Measurements from ENCODE around the gene GSTM5.
"Not testable (repeated sequence)": the region's sequence is repeated elsewhere in the genome, so short reads cannot be mapped to it uniquely, and the experiment has no call there.

GSTM5 gene

GRCh38 chr1:109732390-109732881 lies 20.4 kb downstream of the GSTM5 start:
- no peak for DNase-seq

GRCh38 chr1:109733236-109733870 lies 21.3 kb downstream of the GSTM5 start:
- DNase-seq: no peak

GRCh38 chr1:109739738-109740614 lies 27.9 kb downstream of the GSTM5 start:
- DNase-seq: peak; percentile 81

- DNase-seq: no peak
Measured at GRCh38 chr1:109740615-109741373, 28.7 kb downstream of the GSTM5 start, which contains the start of gene GSTM3. GSTM3 (minus strand) TSS chr1:109741038; CDS start chr1:109740287, 751 bp downstream.

GRCh38 chr1:109748311-109748710 lies 36.3 kb downstream of the GSTM5 start:
- not testable (repeated sequence) for DNase-seq

- DNase-seq: no peak
Measured at GRCh38 chr1:109749221-109749620, 37.2 kb downstream of the GSTM5 start.

- DNase-seq: no peak
Measured at GRCh38 chr1:109750241-109750882, 38.3 kb downstream of the GSTM5 start.

GRCh38 chr1:109750920-109751319 lies 38.9 kb downstream of the GSTM5 start:
- no peak for DNase-seq

GRCh38 chr1:109751531-109752260 lies 39.6 kb downstream of the GSTM5 start:
- no peak for DNase-seq

- no peak for DNase-seq
Measured at GRCh38 chr1:109754738-109755137, 42.7 kb downstream of the GSTM5 start.

- not testable (repeated sequence) for DNase-seq
Measured at GRCh38 chr1:109756325-109756724, 44.3 kb downstream of the GSTM5 start.

GRCh38 chr1:109756848-109757521 lies 44.9 kb downstream of the GSTM5 start:
- DNase-seq: no peak

- no peak for DNase-seq
Measured at GRCh38 chr1:109757936-109758786, 46.1 kb downstream of the GSTM5 start.

- no peak for DNase-seq
Measured at GRCh38 chr1:109759513-109760334, 47.7 kb downstream of the GSTM5 start.

GRCh38 chr1:109760581-109761226 lies 48.7 kb downstream of the GSTM5 start:
- DNase-seq: no peak

- DNase-seq: no peak
Measured at GRCh38 chr1:109761227-109762038, 49.4 kb downstream of the GSTM5 start.

- DNase-seq: no peak
Measured at GRCh38 chr1:109762039-109762585, 50.1 kb downstream of the GSTM5 start.
